ENCODE data around the gene TRAT1. TPM values are rescaled to one million over a fixed set of nuclear protein-coding genes. Genes with fewer than 3 reads are reported as not detected.

TRAT1 gene
- total and polyA plus RNA-seq, 7 experiments from 2014 or later: 85.5 to 326 (median 146) TPM

GRCh38 chr3:108835101-108835500 is 12.5 kb downstream of the TRAT1 start:
- Histone ChIP-seq H3K4me1 (ENCODE audit: control insufficient read depth in 2 of 2, insufficient read depth in 2 of 2, low read length in 2 of 2) (peaks cover 69% of the 10 kb centered on the region in 2 donors), H3K36me3 (ENCODE audit: control insufficient read depth in 2 of 3, insufficient read depth in 3 of 3, low read length in 3 of 3) (peaks cover 0 to 14% (median 10%) of the 10 kb centered on the region in 3 experiments), H3K27ac (ENCODE audit: low read depth, low read length) (peak overlapping the region; percentile 78), H3K4me3 (ENCODE audit: low read length) (peak overlapping the region; percentile 43), H3K9me3 (ENCODE audit: control insufficient read depth in 2 of 3, low read length in 3 of 3) (no peaks in the 10 kb centered on the region), H3K27me3 (ENCODE audit: control insufficient read depth in 2 of 2, insufficient read depth in 2 of 2, low read length in 2 of 2) (no peaks in the 10 kb centered on the region)
- ATAC-seq: peak; percentile 94
- intact Hi-C loops (cut with micrococcal nuclease): loop anchor here (1.0 to 10.0 kb wide), 10 partner anchors 9 to 1313 kb away; partner anchors contain the start of genes BBX (in 1 of the 2), CIP2A (in 1 of the 2), DZIP3 (in 1 of the 2) and HHLA2 (in 1 of the 2)
- peak in 7 of 9 donors; percentile 60 to 85 (median 75) for DNase-seq
- no peaks in the 10 kb centered on the region for H3K9me3 Mint-ChIP-seq
- H3K4me3 Mint-ChIP-seq: peak overlapping the region; percentile 85 to 100 (median 92)
- H3K4me1 Mint-ChIP-seq: peaks cover 42 to 96% (median 88%) of the 10 kb centered on the region in 7 donors
- POLR2A ChIA-PET: interaction anchor here (0.6 to 13.5 kb wide), 7 partner anchors 10 to 232 kb away, joined by 3 to 194 read pairs (median 4); partner anchors contain the start of gene TRAT1
- peaks cover 15 to 71% (median 47%) of the 10 kb centered on the region in 5 donors for H3K36me3 Mint-ChIP-seq
- CTCF ChIA-PET: interaction anchor here (0.6 to 2.9 kb wide), 7 partner anchors 11 to 792 kb away, joined by 3 to 16 read pairs (median 4); partner anchors contain the start of gene TRAT1
- no peaks in the 10 kb centered on the region for H3K27me3 Mint-ChIP-seq
- H3K27ac Mint-ChIP-seq: peak overlapping the region; percentile 83 to 100 (median 94)

- Mint-ChIP-seq H3K36me3 (peaks cover 12 to 70% (median 53%) of the 10 kb centered on the region in 5 donors), H3K4me1 (peaks cover 42 to 96% (median 88%) of the 10 kb centered on the region in 7 donors)
These were observed 15.8 kb downstream of the TRAT1 start for GRCh38 chr3:108838436-108838835.

GRCh38 chr3:108845709-108846293 is 23.2 kb downstream of the TRAT1 start:
- intact Hi-C loops (cut with micrococcal nuclease): loop anchor here (1.0 to 2.0 kb wide), 5 partner anchors 8 to 69 kb away; no protein-coding TSS in a partner anchor
- Mint-ChIP-seq H3K4me1 (peaks cover 44 to 86% (median 79%) of the 10 kb centered on the region in 7 donors), H3K36me3 (peaks cover 10 to 70% (median 65%) of the 10 kb centered on the region in 5 donors), H3K9me3 (no peaks in the 10 kb centered on the region), H3K4me3 (peak overlapping the region; percentile 26 to 83 (median 56)), H3K27ac (peak overlapping the region; percentile 58 to 93 (median 76)), H3K27me3 (no peaks in the 10 kb centered on the region)
- Histone ChIP-seq H3K4me1 (ENCODE audit: control insufficient read depth in 2 of 2, insufficient read depth in 2 of 2, low read length in 2 of 2) (peaks cover 18 to 59% of the 10 kb centered on the region in 2 donors), H3K4me3 (ENCODE audit: low read length) (no peak overlapping the region), H3K36me3 (ENCODE audit: control insufficient read depth in 2 of 3, insufficient read depth in 3 of 3, low read length in 3 of 3) (peaks cover 18 to 33% (median 21%) of the 10 kb centered on the region in 3 experiments), H3K27ac (ENCODE audit: low read depth, low read length) (peak overlapping the region; percentile 21), H3K9me3 (ENCODE audit: control insufficient read depth in 2 of 3, low read length in 3 of 3) (no peaks in the 10 kb centered on the region), H3K27me3 (ENCODE audit: control insufficient read depth in 2 of 2, insufficient read depth in 2 of 2, low read length in 2 of 2) (no peaks in the 10 kb centered on the region)
- ChIA-PET POLR2A (interaction anchor here (1.4 kb wide), 1 partner anchor 10 kb away, joined by 4 read pairs; no protein-coding TSS in a partner anchor), CTCF (no interaction called here)
- peak; percentile 20 for ATAC-seq
- no peak for DNase-seq

More at GRCh38 chr3:108838436-108838835, 15.8 kb downstream of the TRAT1 start:
- Histone ChIP-seq H3K4me3 (ENCODE audit: low read length) (peak overlapping the region; percentile 22), H3K27ac (ENCODE audit: low read depth, low read length) (peak overlapping the region; percentile 78), H3K36me3 (ENCODE audit: control insufficient read depth in 2 of 3, insufficient read depth in 3 of 3, low read length in 3 of 3) (peaks cover 6 to 16% (median 15%) of the 10 kb centered on the region in 3 experiments), H3K9me3 (ENCODE audit: control insufficient read depth in 2 of 3, low read length in 3 of 3) (no peaks in the 10 kb centered on the region), H3K27me3 (ENCODE audit: control insufficient read depth in 2 of 2, insufficient read depth in 2 of 2, low read length in 2 of 2) (no peaks in the 10 kb centered on the region), H3K4me1 (ENCODE audit: control insufficient read depth in 2 of 2, insufficient read depth in 2 of 2, low read length in 2 of 2) (peaks cover 56 to 58% of the 10 kb centered on the region in 2 donors)
- Mint-ChIP-seq H3K27me3 (no peaks in the 10 kb centered on the region), H3K27ac (peak overlapping the region; percentile 60 to 100 (median 91)), H3K4me3 (peak overlapping the region; percentile 55 to 100 (median 84)), H3K9me3 (no peaks in the 10 kb centered on the region)
- DNase-seq (peak in 4 of 9 donors; percentile 25 to 50 (median 41)), ATAC-seq (no peak)
- ChIA-PET POLR2A (interaction anchor here (1.6 to 13.5 kb wide), 4 partner anchors 16 to 249 kb away, joined by 4 to 194 read pairs (median 6); partner anchors contain the start of genes CIP2A, DZIP3 and TRAT1), CTCF (interaction anchor here (0.7 to 1.2 kb wide), 4 partner anchors 8 to 359 kb away, joined by 3 to 6 read pairs (median 4); no protein-coding TSS in a partner anchor)
- intact Hi-C loops (cut with micrococcal nuclease): loop anchor here (1.0 to 10.0 kb wide), 7 partner anchors 8 to 1316 kb away; partner anchors contain the start of genes BBX (in 1 of the 2), CIP2A (in 1 of the 2), DZIP3 (in 1 of the 2) and HHLA2 (in 1 of the 2)

GRCh38 chr3:108847187-108847586 is 24.6 kb downstream of the TRAT1 start:
- Histone ChIP-seq H3K4me1 (ENCODE audit: control insufficient read depth in 2 of 2, insufficient read depth in 2 of 2, low read length in 2 of 2) (peaks cover 16 to 55% of the 10 kb centered on the region in 2 donors), H3K27me3 (ENCODE audit: control insufficient read depth in 2 of 2, insufficient read depth in 2 of 2, low read length in 2 of 2) (no peaks in the 10 kb centered on the region), H3K27ac (ENCODE audit: low read depth, low read length) (peak overlapping the region; percentile 54), H3K36me3 (ENCODE audit: control insufficient read depth in 2 of 3, insufficient read depth in 3 of 3, low read length in 3 of 3) (peaks cover 18 to 45% (median 19%) of the 10 kb centered on the region in 3 experiments), H3K4me3 (ENCODE audit: low read length) (no peak overlapping the region), H3K9me3 (ENCODE audit: control insufficient read depth in 2 of 3, low read length in 3 of 3) (no peaks in the 10 kb centered on the region)
- DNase-seq: no peak
- intact Hi-C loops (cut with micrococcal nuclease): loop anchor here (1.0 to 2.0 kb wide), 3 partner anchors 15 to 68 kb away; no protein-coding TSS in a partner anchor
- Mint-ChIP-seq H3K27ac (peak overlapping the region; percentile 20 to 93 (median 74)), H3K4me3 (peak overlapping the region in 9 of 10 donors; percentile 12 to 77 (median 54)), H3K9me3 (no peaks in the 10 kb centered on the region), H3K36me3 (peaks cover 19 to 70% (median 66%) of the 10 kb centered on the region in 5 donors), H3K27me3 (no peaks in the 10 kb centered on the region), H3K4me1 (peaks cover 39 to 84% (median 74%) of the 10 kb centered on the region in 7 donors)
- no peak for ATAC-seq
- ChIA-PET POLR2A (interaction anchor here (0.5 to 1.4 kb wide), 5 partner anchors 12 to 249 kb away, joined by 3 to 4 read pairs (median 3); no protein-coding TSS in a partner anchor), CTCF (interaction anchor here (1.1 kb wide), 1 partner anchor 67 kb away, joined by 3 read pairs; no protein-coding TSS in a partner anchor)

DNA sequence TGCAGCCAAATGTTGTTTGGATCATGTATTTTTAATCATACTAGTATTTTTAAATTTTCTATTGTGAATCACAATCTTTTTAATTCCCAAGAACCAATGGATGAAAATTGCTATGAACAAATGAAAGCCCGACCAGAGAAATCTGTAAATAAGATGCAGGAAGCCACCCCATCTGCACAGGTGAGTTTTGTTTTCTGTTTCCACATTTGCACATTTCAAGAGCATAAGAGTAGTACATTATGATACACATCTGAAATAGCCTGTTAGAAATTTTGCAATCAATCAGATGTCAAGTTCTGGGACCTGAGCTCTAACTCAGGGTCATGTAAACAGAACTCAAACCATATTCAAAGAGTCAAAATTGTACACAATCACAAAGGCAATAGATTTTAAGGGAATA is 26.5 kb downstream of the TRAT1 start:
- POLR2A ChIA-PET: interaction anchor here (0.6 to 2.3 kb wide), 6 partner anchors 14 to 42 kb away, joined by 3 to 8 read pairs (median 3); no protein-coding TSS in a partner anchor
- CTCF ChIA-PET: interaction anchor here (1.0 kb wide), 1 partner anchor 10 kb away, joined by 3 read pairs; no protein-coding TSS in a partner anchor
- ATAC-seq (no peak), DNase-seq (no peak)
- peaks cover 19 to 60% (median 29%) of the 10 kb centered on the region in 3 experiments for H3K36me3 ChIP-seq (ENCODE audit: control insufficient read depth in 2 of 3, insufficient read depth in 3 of 3, low read length in 3 of 3)
- Mint-ChIP-seq H3K36me3 (peaks cover 19 to 70% (median 66%) of the 10 kb centered on the region in 5 donors), H3K27ac (peak overlapping the region in 8 of 9 donors; percentile 33 to 93 (median 73)), H3K4me3 (peak overlapping the region in 3 of 10 donors; percentile 12 to 50 (median 16)), H3K4me1 (peaks cover 25 to 79% (median 72%) of the 10 kb centered on the region in 7 donors), H3K9me3 (no peaks in the 10 kb centered on the region), H3K27me3 (no peaks in the 10 kb centered on the region)
- H3K4me1 ChIP-seq (ENCODE audit: control insufficient read depth in 2 of 2, insufficient read depth in 2 of 2, low read length in 2 of 2): peaks cover 16 to 40% of the 10 kb centered on the region in 2 donors
- no peaks in the 10 kb centered on the region for H3K9me3 ChIP-seq (ENCODE audit: control insufficient read depth in 2 of 3, low read length in 3 of 3)
- H3K27me3 ChIP-seq (ENCODE audit: control insufficient read depth in 2 of 2, insufficient read depth in 2 of 2, low read length in 2 of 2): no peaks in the 10 kb centered on the region
- H3K4me3 ChIP-seq (ENCODE audit: low read length): no peak overlapping the region
- intact Hi-C loops (cut with micrococcal nuclease): no loop called here
- H3K27ac ChIP-seq (ENCODE audit: low read depth, low read length): no peak overlapping the region

DNA sequence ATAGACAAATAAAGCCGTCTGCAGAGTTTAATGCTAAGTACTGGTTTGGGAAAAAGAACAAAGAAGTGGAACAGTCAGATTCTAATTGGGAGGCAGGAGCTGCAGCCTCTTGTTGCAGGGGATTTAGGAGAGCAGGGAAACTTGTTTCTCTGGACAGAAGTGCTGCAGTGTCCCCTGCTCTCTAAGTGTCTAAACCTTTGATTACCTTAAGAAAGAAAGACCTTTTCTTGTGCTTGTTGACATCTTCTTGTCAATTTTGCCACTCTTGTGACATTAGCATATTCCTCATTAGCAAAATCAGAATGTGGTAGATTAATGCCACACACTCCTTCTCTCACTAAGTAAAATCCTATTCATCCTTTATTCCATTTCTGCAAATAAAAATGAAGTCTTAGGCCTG is 38.8 kb downstream of the TRAT1 start:
- Mint-ChIP-seq H3K4me1 (peaks cover 32 to 65% (median 61%) of the 10 kb centered on the region in 7 donors), H3K9me3 (peaks cover 2 to 30% (median 8%) of the 10 kb centered on the region in 11 donors), H3K36me3 (peaks cover 28 to 87% (median 84%) of the 10 kb centered on the region in 5 donors), H3K27me3 (no peaks in the 10 kb centered on the region), H3K4me3 (peak overlapping the region in 2 of 10 donors; percentile 6 to 10), H3K27ac (peak overlapping the region; percentile 17 to 89 (median 82))
- no peaks in the 10 kb centered on the region for H3K9me3 ChIP-seq (ENCODE audit: control insufficient read depth in 2 of 3, low read length in 3 of 3)
- ChIA-PET CTCF (no interaction called here), POLR2A (interaction anchor here (0.7 to 2.2 kb wide), 3 partner anchors 10 to 24 kb away, joined by 4 to 6 read pairs (median 5); no protein-coding TSS in a partner anchor)
- H3K4me1 ChIP-seq (ENCODE audit: control insufficient read depth in 2 of 2, insufficient read depth in 2 of 2, low read length in 2 of 2): peaks cover 8 to 23% of the 10 kb centered on the region in 2 donors
- no peak for DNase-seq
- ATAC-seq: no peak
- H3K27ac ChIP-seq (ENCODE audit: low read depth, low read length): no peak overlapping the region
- peaks cover 3 to 46% (median 12%) of the 10 kb centered on the region in 3 experiments for H3K36me3 ChIP-seq (ENCODE audit: control insufficient read depth in 2 of 3, insufficient read depth in 3 of 3, low read length in 3 of 3)
- no peaks in the 10 kb centered on the region for H3K27me3 ChIP-seq (ENCODE audit: control insufficient read depth in 2 of 2, insufficient read depth in 2 of 2, low read length in 2 of 2)
- no peak overlapping the region for H3K4me3 ChIP-seq (ENCODE audit: low read length)
- intact Hi-C loops (cut with micrococcal nuclease): loop anchor here in 1 of 2 donors (5.0 kb wide), 1 partner anchor 36 kb away; no protein-coding TSS in a partner anchor

Measured in naive thymus-derived CD4-positive, alpha-beta T cell (primary cell).